Renal cortical epithelial cell (primary cell): Measurements from ENCODE around the gene MTX3. TPM values are rescaled to one million over a fixed set of nuclear protein-coding genes. Genes with fewer than 3 reads are reported as not detected.

Experiments used
- DNase-seq: peaks from one replicate; pipeline ENCODE4 v3.0.0-alpha.2; 2011; ENCODE audit warnings: low read depth
- total RNA-seq: library from RNA; depleted of rRNA; stranded (reverse); fragments of >200 nt; gene quantifications from 2 replicates; pipeline ENCODE4 v1.2.3, GENCODE V29; 2014

The MTX3 gene
- total RNA-seq = 11.6 and 15.4 TPM in 2 replicates

DNA sequence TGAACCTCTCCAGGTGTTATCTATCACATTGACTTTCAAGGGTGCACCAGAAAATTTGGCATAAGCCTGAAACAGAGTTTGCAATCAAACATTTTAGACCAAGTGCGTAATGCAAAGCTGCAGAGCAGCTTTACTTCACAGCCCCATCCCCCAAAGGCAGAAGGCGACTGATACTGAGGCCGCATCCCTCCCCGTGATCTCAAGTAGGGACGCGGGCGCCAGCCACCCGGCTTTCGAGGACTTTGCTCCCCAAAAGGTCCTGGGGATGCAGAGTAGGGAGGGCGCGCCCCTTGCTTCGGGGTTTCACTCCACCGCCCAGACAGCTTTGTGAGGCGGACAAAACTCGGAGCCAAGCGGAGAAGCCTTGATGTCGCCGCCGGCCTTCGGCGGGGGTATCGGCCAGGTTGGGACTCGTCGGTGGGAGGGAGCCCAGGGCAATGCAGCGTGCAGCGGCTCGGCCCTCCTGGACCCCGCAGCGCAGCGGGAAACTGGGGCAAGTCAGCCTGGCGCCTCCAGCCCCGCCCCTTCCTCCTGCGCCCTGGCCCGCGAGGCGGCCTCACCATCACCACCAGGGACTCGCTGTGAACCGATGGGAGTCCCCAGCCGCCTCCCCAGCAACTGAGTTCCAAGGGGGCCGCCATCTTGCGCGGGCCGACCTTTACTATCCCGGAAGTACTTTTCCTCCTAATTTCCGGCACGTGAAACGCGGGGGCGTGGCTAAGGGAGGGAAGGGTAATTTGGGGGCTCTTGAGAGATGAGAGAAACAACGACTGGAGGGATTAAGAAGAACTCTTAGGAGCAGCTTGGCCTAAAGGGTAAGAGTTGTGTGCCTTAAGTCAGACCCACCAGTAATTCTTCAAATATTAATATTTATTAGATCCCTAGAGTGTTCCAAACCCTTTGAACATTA lies at the start of gene MTX3:
MTX3 (minus strand) TSS at position 665 of the 910 bp plus-strand sequence; CDS start at position 641, 24 bp downstream.
- peak; percentile 64 for DNase-seq

DNA sequence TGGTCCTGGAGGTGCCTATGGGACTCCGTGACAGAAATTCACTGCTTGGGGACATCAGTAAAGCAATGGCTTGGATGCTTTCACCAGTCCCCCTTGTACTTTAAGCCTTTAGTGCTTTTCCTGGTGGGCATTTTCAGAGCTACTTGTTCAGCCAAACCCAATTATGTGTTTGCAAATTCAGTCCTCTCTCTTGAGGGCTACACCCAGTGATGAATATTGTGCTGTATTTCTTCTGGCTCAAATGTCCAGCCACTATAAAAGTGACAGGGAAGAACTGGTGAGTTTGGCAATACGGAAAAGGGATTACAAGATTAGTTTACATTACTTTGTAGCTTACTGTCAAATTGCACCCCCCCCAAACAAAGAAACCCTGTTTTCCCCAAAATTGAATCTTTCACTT lies 48.6 kb upstream of the MTX3 start:
- DNase-seq = no peak

DNA sequence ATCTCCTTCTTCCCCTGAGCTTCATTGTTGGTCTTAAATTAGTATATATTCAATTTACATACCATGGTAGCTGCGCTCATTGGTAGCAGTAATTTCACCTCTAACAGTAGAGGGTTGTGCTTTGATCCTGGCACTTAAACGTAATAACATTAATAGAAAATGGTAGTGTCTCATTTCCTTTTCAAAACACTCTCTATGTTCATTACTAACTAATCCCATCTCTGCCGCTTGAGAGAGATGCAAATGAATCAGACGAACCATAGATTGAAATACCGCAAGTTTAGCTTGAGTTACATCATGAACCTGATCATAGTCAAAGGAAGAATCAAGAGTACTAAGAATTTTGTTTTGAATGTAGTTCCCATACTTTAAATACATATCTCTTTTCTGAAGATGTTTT lies 46.3 kb upstream of the MTX3 start:
- DNase-seq = no peak

- DNase-seq = no peak
These were observed 45.6 kb upstream of the MTX3 start for GRCh38 chr5:80036615-80037014.

DNA sequence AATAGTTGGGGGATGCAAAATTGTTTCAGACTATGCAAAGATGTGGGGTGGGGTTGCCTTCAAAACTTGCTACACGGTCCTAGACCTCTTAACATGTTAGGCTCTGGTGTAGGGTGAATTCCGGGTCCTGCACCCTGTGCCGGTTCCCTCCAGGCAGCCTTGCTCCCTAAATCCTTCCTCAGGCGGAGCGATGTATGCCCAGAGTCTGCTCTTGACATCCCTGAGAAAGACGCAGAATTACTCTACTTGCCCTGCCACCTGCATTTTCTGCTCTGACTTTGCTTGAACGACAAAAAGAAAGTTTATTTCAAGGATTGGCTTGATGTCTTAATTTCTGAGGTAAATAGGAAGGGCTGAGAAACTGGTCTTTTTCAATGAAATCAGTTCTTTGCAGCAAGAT lies 44.8 kb upstream of the MTX3 start:
- no peak for DNase-seq

DNA sequence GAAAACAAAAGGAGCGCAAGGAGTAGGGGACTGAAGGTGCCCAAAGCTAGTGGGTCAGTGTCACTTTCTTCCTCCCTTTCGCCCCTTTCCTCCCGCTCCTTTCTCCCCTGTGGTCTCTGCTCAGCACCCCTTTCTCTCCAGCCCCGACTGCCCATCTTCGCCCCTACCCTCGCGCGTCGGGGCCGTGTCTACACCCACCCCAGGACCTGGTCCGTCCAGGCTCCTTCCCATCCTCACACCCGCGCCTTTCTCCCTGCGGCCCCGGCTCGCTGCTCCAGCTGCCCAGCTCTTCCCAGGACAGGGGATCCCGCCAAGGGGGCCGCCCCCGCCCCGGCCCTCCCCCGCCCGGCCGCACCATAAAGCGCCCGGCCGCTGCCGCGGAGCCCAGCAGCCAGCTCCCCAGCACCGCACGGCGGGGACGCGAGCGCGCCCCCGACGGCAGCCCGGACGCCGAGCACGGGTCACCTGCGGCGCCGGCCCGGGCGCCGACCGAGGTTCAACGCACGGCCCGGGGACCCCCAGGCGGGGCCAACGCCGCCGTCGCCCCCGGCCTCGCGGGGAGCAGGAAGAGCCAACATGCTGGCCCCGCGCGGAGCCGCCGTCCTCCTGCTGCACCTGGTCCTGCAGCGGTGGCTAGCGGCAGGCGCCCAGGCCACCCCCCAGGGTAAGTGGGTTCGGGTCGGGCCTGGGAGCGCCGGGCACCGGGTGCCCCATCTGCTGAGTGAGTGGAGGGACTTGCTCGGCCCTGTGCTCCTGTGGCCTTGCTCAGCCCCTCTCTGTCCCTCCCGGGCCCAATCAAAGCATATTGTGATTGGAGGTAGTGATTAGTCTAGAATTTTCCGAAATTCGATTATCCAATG lies 44.1 kb upstream of the MTX3 start, which contains the start of gene THBS4:
THBS4 (plus strand) TSS at position 387 of the 860 bp plus-strand sequence; CDS start at position 577, 190 bp downstream.
- DNase-seq = no peak

GRCh38 chr5:80034559-80034958 lies 43.5 kb upstream of the MTX3 start:
- no peak for DNase-seq

- DNase-seq = no peak
These were observed 42.5 kb upstream of the MTX3 start for GRCh38 chr5:80033513-80033912.

DNA sequence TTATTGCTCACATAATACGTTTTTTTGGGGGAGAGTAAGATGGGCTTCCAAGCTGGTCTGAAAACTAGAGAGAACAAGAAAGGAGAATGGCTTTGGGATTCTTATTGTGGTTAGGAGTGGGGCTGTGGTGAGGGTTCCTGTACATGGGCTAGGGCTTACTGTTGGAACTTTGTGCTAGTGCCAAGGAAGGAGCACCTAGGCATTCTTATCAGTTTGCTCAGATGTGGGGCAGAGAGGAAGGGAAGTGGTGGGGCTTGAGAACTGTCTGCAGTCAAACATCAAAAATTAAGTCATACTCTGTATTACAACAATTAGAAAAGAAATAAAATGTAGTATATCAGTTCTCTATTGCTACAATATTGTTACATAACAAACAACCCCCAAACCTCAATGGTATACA lies 40.0 kb upstream of the MTX3 start:
- DNase-seq = no peak

- DNase-seq = no peak
These were observed 35.8 kb upstream of the MTX3 start for GRCh38 chr5:80026841-80027240.

DNA sequence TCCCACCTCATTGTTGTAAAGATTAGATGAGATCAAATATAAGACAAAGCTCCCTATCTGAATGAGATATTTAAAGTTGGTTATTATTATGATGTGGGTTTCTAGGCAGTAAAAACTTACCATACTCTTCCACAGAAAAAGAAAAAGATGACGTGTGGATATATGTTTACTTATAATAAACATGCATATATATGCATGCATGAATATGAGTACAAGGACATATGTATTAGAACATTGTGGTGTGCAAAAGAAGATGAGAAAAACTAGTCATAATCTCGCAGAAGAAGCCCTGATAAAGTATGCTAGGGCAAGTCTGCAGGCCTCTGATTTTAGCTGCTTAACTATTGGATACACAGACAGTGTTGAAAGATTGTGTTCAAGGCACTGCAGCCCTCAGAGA lies 34.0 kb upstream of the MTX3 start:
- no peak for DNase-seq

- DNase-seq = no peak
These were observed 19.8 kb upstream of the MTX3 start for GRCh38 chr5:80010754-80011392.

DNA sequence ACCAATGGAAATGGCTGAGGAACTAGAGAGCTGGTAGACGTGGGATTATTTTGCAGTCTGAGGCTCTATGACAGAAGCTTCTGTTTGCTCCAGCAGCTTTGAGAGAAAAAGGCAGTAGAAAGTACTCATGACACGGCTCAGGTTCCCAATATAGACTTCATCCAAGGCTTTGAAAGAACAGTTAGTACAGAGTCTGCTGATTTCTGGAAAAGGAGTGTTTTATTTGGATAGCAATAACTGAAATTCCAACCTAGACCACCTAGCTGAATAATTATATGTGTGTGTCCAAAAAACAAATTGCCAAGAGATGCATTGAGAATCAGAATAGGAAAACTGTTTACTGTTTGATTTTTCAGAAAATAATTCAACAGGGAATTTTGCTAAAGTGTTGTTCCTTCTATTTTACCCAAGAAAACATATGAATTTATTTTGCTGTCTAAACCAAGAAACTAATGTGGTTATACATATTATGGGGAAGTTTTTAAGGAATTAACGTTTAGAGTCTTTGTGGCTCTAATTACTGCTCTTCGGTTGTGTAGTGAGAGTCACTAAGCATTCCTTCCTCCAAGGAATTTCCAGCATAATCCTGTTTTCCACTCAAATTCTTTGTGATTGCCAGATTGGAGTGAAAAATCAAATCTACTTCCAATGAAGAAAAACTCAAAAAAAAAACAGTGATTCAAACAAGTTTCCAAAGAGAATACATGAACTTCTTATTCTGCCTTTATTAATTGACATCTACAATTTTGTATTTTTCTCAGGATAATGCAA lies 18.1 kb upstream of the MTX3 start:
- DNase-seq = no peak

GRCh38 chr5:80002677-80003076 lies 11.6 kb upstream of the MTX3 start:
- DNase-seq = no peak

GRCh38 chr5:79999722-80000121 lies 8.7 kb upstream of the MTX3 start:
- no peak for DNase-seq

DNA sequence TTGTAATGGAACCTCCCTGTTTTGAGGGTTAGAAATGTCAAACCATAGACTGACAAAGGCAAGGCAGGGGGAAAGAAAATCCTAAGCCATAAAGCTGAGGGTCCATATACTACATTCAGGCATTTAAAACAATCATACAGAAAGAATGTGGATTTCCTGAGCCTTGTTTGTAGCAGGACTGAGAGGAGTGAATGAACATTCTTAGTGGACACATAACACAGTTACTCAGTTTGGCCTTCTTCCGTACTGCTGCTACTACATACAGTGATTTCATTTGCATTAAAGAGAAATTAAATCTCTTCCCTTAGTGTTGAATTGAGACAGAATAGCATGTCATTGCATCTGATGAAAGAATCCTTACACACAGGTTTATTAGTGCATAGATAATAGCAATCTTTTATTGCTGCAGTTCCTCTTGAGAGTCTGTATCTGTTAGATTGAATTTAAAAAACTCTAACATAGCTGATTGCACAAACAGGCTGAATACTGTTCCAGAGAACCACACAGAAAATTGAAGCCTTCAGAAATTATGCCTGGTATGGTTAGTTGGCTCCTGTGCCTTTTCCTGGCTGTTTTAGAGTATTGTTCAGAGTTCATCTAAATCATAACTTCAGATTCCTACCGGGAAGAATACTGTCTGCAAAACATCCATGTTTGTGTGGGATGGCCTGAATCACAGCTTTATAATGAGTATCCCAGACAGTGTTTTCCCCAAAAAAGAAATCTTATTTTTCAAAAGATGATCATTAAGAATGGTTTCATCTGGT lies 2.0 kb upstream of the MTX3 start:
- no peak for DNase-seq

DNA sequence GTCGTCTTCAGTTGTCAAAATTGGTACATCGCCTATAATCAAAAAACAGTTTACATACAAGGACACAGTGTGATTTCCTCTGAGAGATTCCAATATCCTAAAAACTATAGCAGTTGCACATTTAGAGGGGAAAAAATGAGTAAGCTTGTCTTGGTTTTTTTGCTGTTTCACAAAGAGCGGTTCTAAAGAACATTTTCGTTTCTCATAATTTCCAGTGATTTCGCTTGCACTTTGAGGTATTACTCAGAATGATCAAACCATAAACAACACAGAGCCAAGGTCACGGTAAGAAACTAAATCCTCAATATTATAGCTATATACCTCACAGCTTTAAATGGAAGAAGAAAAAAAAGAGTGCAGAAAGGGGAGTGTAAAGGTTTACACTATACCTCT lies 861 bp downstream of the MTX3 start:
- no peak for DNase-seq

DNA sequence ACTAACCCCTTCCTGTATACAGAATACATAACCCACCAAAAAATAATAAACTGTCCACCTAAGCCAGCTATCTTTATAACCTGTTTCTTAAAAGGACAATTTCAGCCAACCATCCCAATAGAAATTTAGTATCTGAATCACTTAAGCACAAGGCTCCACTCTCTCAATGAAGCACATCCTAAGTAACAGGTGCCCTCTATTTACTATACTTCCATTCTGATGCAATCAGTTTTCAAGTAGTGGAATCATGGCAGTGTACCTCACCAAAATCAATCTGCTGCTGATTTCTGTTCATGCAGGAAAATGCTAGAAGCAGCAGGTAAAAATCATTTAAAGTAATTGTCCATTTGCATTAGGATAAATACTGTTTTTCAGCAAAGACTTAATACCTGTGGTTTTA lies 4.8 kb downstream of the MTX3 start:
- DNase-seq = no peak

GRCh38 chr5:79985288-79985687 lies 5.8 kb downstream of the MTX3 start:
- DNase-seq = no peak

- DNase-seq = no peak
These were observed 6.7 kb downstream of the MTX3 start for GRCh38 chr5:79984363-79984762.

DNA sequence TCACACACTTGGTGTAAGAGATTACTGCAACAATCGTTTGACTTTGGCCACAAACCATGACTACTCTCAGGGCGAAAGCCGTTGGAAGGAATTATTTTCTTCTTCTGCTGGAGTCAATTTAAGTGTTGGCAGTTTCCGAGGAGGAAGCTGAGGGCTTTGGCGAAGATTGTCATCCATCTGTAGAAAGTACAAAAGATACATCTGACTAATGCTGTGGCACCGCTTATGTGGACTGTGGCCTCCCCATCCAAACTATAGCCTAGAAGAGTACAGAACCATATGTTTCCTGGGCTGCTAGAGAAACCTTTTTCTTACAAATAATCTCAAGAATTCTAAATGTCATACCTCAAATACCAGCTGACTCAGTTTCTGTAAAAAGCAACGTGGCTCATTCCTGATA lies 7.4 kb downstream of the MTX3 start:
- DNase-seq = no peak
